Mucosa of stomach (tissue), 1 donor: ENCODE measurements around the gene SYNPR.

Experiments
- H3K27me3 ChIP-seq: one replicate; pipeline ENCODE4 v1.7.0; 2013; ENCODE audit warnings: mild to moderate bottlenecking, low read length; ENCODE audit not compliant: control insufficient read depth, insufficient read depth
- H3K36me3 ChIP-seq: one replicate; pipeline ENCODE4 v1.7.0; 2013; ENCODE audit warnings: low read length; ENCODE audit not compliant: control insufficient read depth, insufficient read depth
- H3K4me1 ChIP-seq: one replicate; pipeline ENCODE4 v1.7.0; 2013; ENCODE audit warnings: mild to moderate bottlenecking, low read length; ENCODE audit not compliant: control insufficient read depth, insufficient read depth
- H3K4me3 ChIP-seq: one replicate; pipeline ENCODE4 v1.7.0; 2013; ENCODE audit warnings: low read length
- H3K9ac ChIP-seq: one replicate; pipeline ENCODE4 v1.7.0; 2013; ENCODE audit warnings: mild to moderate bottlenecking, low read length, moderate library complexity
- H3K9me3 ChIP-seq: one replicate; pipeline ENCODE4 v1.7.0; 2013; ENCODE audit warnings: mild to moderate bottlenecking, low read length, moderate library complexity; ENCODE audit not compliant: control insufficient read depth
- donor health status: Pancreatic carcinoma.

Gene SYNPR

GRCh38 chr3:63264716-63265115 is 13.4 kb upstream of the SYNPR start:
- Histone ChIP-seq H3K9ac (no peak overlapping the region), H3K36me3 (no peaks in the 10 kb centered on the region), H3K9me3 (no peaks in the 10 kb centered on the region), H3K4me1 (no peaks in the 10 kb centered on the region), H3K27me3 (no peaks in the 10 kb centered on the region), H3K4me3 (no peak overlapping the region)

- Histone ChIP-seq H3K9me3 (no peaks in the 10 kb centered on the region), H3K27me3 (peaks cover 18% of the 10 kb centered on the region), H3K36me3 (no peaks in the 10 kb centered on the region), H3K9ac (no peak overlapping the region), H3K4me1 (peaks cover 10% of the 10 kb centered on the region), H3K4me3 (no peak overlapping the region)
These were observed 3.7 kb upstream of the SYNPR start for GRCh38 chr3:63274359-63274758.

GRCh38 chr3:63279005-63279841 is 1.1 kb downstream of the SYNPR start:
- H3K4me1 ChIP-seq, result peaks cover 10% of the 10 kb centered on the region
- peaks cover 20% of the 10 kb centered on the region for H3K27me3 ChIP-seq
- no peak overlapping the region for H3K9ac ChIP-seq

GRCh38 chr3:63287610-63288009 is 9.5 kb downstream of the SYNPR start:
- no peak overlapping the region for H3K9ac ChIP-seq
- H3K27me3 ChIP-seq, result no peaks in the 10 kb centered on the region
- H3K9me3 ChIP-seq, result no peaks in the 10 kb centered on the region
- no peaks in the 10 kb centered on the region for H3K4me1 ChIP-seq
- no peak overlapping the region for H3K4me3 ChIP-seq
- no peaks in the 10 kb centered on the region for H3K36me3 ChIP-seq

More at GRCh38 chr3:63279005-63279841, 1.1 kb downstream of the SYNPR start:
- H3K4me3 ChIP-seq, result no peak overlapping the region
- H3K9me3 ChIP-seq, result no peaks in the 10 kb centered on the region
- H3K36me3 ChIP-seq, result no peaks in the 10 kb centered on the region

GRCh38 chr3:63290686-63291085 is 12.6 kb downstream of the SYNPR start:
- Histone ChIP-seq H3K9me3 (no peaks in the 10 kb centered on the region), H3K27me3 (no peaks in the 10 kb centered on the region), H3K9ac (no peak overlapping the region), H3K4me1 (peaks cover under 1% of the 10 kb centered on the region), H3K4me3 (no peak overlapping the region), H3K36me3 (no peaks in the 10 kb centered on the region)

- H3K4me3 ChIP-seq, result no peak overlapping the region
- no peaks in the 10 kb centered on the region for H3K9me3 ChIP-seq
- H3K4me1 ChIP-seq, result peaks cover 4% of the 10 kb centered on the region
- no peak overlapping the region for H3K9ac ChIP-seq
- no peaks in the 10 kb centered on the region for H3K27me3 ChIP-seq
- no peaks in the 10 kb centered on the region for H3K36me3 ChIP-seq
These were observed 16.2 kb downstream of the SYNPR start for GRCh38 chr3:63294332-63294731.

GRCh38 chr3:63295356-63295755 is 17.2 kb downstream of the SYNPR start:
- Histone ChIP-seq H3K4me3 (no peak overlapping the region), H3K9ac (no peak overlapping the region), H3K9me3 (no peaks in the 10 kb centered on the region), H3K27me3 (no peaks in the 10 kb centered on the region), H3K4me1 (peaks cover 4% of the 10 kb centered on the region), H3K36me3 (no peaks in the 10 kb centered on the region)

- no peaks in the 10 kb centered on the region for H3K9me3 ChIP-seq
- H3K9ac ChIP-seq, result no peak overlapping the region
- H3K4me3 ChIP-seq, result no peak overlapping the region
- no peaks in the 10 kb centered on the region for H3K27me3 ChIP-seq
- no peaks in the 10 kb centered on the region for H3K36me3 ChIP-seq
- H3K4me1 ChIP-seq, result peaks cover 4% of the 10 kb centered on the region
These were observed 17.7 kb downstream of the SYNPR start for GRCh38 chr3:63295806-63296205.

GRCh38 chr3:63296249-63296648 is 18.1 kb downstream of the SYNPR start:
- no peak overlapping the region for H3K9ac ChIP-seq
- no peaks in the 10 kb centered on the region for H3K36me3 ChIP-seq
- no peaks in the 10 kb centered on the region for H3K9me3 ChIP-seq
- peaks cover 4% of the 10 kb centered on the region for H3K4me1 ChIP-seq
- H3K4me3 ChIP-seq, result no peak overlapping the region
- no peaks in the 10 kb centered on the region for H3K27me3 ChIP-seq

GRCh38 chr3:63303238-63303637 is 25.1 kb downstream of the SYNPR start:
- Histone ChIP-seq H3K27me3 (no peaks in the 10 kb centered on the region), H3K36me3 (no peaks in the 10 kb centered on the region), H3K4me3 (no peak overlapping the region), H3K9ac (no peak overlapping the region), H3K4me1 (no peaks in the 10 kb centered on the region), H3K9me3 (no peaks in the 10 kb centered on the region)

- no peaks in the 10 kb centered on the region for H3K9me3 ChIP-seq
- H3K9ac ChIP-seq, result no peak overlapping the region
- no peaks in the 10 kb centered on the region for H3K36me3 ChIP-seq
- no peak overlapping the region for H3K4me3 ChIP-seq
- no peaks in the 10 kb centered on the region for H3K27me3 ChIP-seq
- H3K4me1 ChIP-seq, result no peaks in the 10 kb centered on the region
These were observed 26.3 kb downstream of the SYNPR start for GRCh38 chr3:63304421-63304820.

GRCh38 chr3:63308072-63308471 is 30.0 kb downstream of the SYNPR start:
- no peak overlapping the region for H3K9ac ChIP-seq
- H3K27me3 ChIP-seq, result no peaks in the 10 kb centered on the region
- H3K36me3 ChIP-seq, result no peaks in the 10 kb centered on the region
- no peaks in the 10 kb centered on the region for H3K4me1 ChIP-seq
- no peak overlapping the region for H3K4me3 ChIP-seq
- H3K9me3 ChIP-seq, result no peaks in the 10 kb centered on the region
